GM12878 (cell line): ENCODE measurements around the gene MYBL2. TPM values are rescaled to one million over a fixed set of nuclear protein-coding genes. Genes with fewer than 3 reads are reported as not detected.

ENCODE experiments used
- ESRRA ChIP-seq: IDR thresholded peaks from 2 replicates; pipeline ENCODE4 v1.6.1; 2012; ENCODE audit warnings: mild to moderate bottlenecking, low read length, improper control_type of control experiment
- FOS ChIP-seq: IDR thresholded peaks from 3 replicates; pipeline ENCODE4 v1.6.1; 2011; ENCODE audit warnings: borderline replicate concordance; ENCODE audit not compliant: insufficient read length; ENCODE audit errors: extremely low read depth
- FOXM1 ChIP-seq: IDR thresholded peaks from 2 replicates; pipeline ENCODE4 v1.6.1; 2012; ENCODE audit warnings: low read depth, mild to moderate bottlenecking, inconsistent platforms, low read length, moderate library complexity
- GATAD2B ChIP-seq: fragments of 450-650 bp; conservative IDR thresholded peaks from 2 replicates; pipeline ENCODE4 v1.6.1; 2017; ENCODE audit warnings: low read depth, mild to moderate bottlenecking, moderate library complexity
- IRF4 ChIP-seq: IDR thresholded peaks from 2 replicates; pipeline ENCODE4 v1.6.1; 2011; ENCODE audit warnings: low read depth, low read length
- KAT2A ChIP-seq: conservative IDR thresholded peaks from 2 replicates; pipeline ENCODE4 v1.6.1; 2011; ENCODE audit warnings: low read depth, low read length; ENCODE audit not compliant: control insufficient read depth
- LARP7 ChIP-seq: fragments of 450-650 bp; IDR thresholded peaks from 2 replicates; pipeline ENCODE4 v1.6.1; 2017; ENCODE audit warnings: mild to moderate bottlenecking
- MYC ChIP-seq: IDR thresholded peaks from 2 replicates; pipeline ENCODE4 v1.6.1; 2011; ENCODE audit warnings: mild to moderate bottlenecking, low read length, moderate library complexity, inconsistent platforms; ENCODE audit not compliant: insufficient read depth, insufficient replicate concordance, insufficient read length, severe bottlenecking
- NR2C1 ChIP-seq: fragments of 450-650 bp; IDR thresholded peaks from 2 replicates; pipeline ENCODE4 v1.6.1; 2017; ENCODE audit warnings: antibody characterized with exemption, mild to moderate bottlenecking, moderate library complexity
- RBBP5 ChIP-seq: fragments of 200-600 bp; sonication (generic); conservative IDR thresholded peaks from 2 replicates; pipeline ENCODE4 v1.6.1; 2016
- SMAD5 ChIP-seq: IDR thresholded peaks from 2 replicates; pipeline ENCODE4 v1.6.1; 2016; ENCODE audit warnings: antibody characterized with exemption, low read depth
- TCF12 ChIP-seq: IDR thresholded peaks from 2 replicates; pipeline ENCODE4 v1.6.1; 2011; ENCODE audit warnings: low read depth, mild to moderate bottlenecking, low read length
- TCF3 ChIP-seq: IDR thresholded peaks from 2 replicates; pipeline ENCODE4 v1.6.1; 2012; ENCODE audit warnings: low read depth, mild to moderate bottlenecking, low read length, borderline replicate concordance; ENCODE audit not compliant: insufficient read depth
- ZBED1 ChIP-seq: IDR thresholded peaks from 2 replicates; pipeline ENCODE4 v1.6.1; 2016; ENCODE audit warnings: borderline replicate concordance
- polyA plus RNA-seq, 11 experiments: library from polyadenylated mRNA; depleted of rRNA in 4 of 11; unstranded in 6 of 11; stranded (reverse) in 5 of 11; fragments of >200 nt; fragmentation: Nextera tagmentation in 4 of 11; fragmentation: Illumina TruSeq in 1 of 11; extraction: Ambion mirVana in 4 of 11; extraction: Trizol in 1 of 11; gene quantifications; 1 replicate in 1 of 11; 2 replicates in 10 of 11; pipeline versions ENCODE4 v1.2.1 to v1.2.3, GENCODE V29; 2011 to 2016; ENCODE audit warnings: inconsistent platforms in 2 of 11, missing spikeins in 2 of 11, low read depth in 1 of 11
- total RNA-seq, 4 experiments: library from RNA; depleted of rRNA in 3 of 4; stranded (reverse); fragments of >200 nt in 3 of 4; fragmentation: Illumina TruSeq in 1 of 4; extraction: Trizol in 1 of 4; gene quantifications; 2 replicates each; pipeline versions ENCODE4 v1.2.1 to v1.2.3, GENCODE V29; 2013 to 2021
- TF ChIP-seq, protein P1 (sequence below): fragments of 450-650 bp; IDR thresholded peaks from 2 replicates; pipeline ENCODE4 v1.6.1; 2016; ENCODE audit warnings: mild to moderate bottlenecking
- TF ChIP-seq, protein P2 (sequence below): fragments of 450-650 bp; IDR thresholded peaks from 2 replicates; pipeline ENCODE4 v1.6.1; 2017; ENCODE audit warnings: mild to moderate bottlenecking, low read depth, inconsistent platforms; ENCODE audit not compliant: poor library complexity, severe bottlenecking
- TF ChIP-seq, protein P3 (sequence below): IDR thresholded peaks from 2 replicates; pipeline ENCODE4 v1.6.1; 2011; ENCODE audit warnings: borderline replicate concordance, low read depth, mild to moderate bottlenecking, moderate library complexity, low read length; ENCODE audit not compliant: insufficient read depth, poor library complexity, severe bottlenecking
- TF ChIP-seq, protein P4 (sequence below): fragments of 450-650 bp; IDR thresholded peaks from 2 replicates; pipeline ENCODE4 v1.6.1; 2016; ENCODE audit warnings: mild to moderate bottlenecking
- TF ChIP-seq, protein P5 (sequence below): fragments of 450-650 bp; IDR thresholded peaks from 2 replicates; pipeline ENCODE4 v1.6.1; 2017; ENCODE audit warnings: mild to moderate bottlenecking, moderate library complexity

MYBL2 gene
- total and polyA plus RNA-seq, 10 of the 15 experiments (the other 5 are each of a cell fraction or from before 2014, with no cell fraction given) = 4.5 to 213 (median 74.2) TPM

DNA sequence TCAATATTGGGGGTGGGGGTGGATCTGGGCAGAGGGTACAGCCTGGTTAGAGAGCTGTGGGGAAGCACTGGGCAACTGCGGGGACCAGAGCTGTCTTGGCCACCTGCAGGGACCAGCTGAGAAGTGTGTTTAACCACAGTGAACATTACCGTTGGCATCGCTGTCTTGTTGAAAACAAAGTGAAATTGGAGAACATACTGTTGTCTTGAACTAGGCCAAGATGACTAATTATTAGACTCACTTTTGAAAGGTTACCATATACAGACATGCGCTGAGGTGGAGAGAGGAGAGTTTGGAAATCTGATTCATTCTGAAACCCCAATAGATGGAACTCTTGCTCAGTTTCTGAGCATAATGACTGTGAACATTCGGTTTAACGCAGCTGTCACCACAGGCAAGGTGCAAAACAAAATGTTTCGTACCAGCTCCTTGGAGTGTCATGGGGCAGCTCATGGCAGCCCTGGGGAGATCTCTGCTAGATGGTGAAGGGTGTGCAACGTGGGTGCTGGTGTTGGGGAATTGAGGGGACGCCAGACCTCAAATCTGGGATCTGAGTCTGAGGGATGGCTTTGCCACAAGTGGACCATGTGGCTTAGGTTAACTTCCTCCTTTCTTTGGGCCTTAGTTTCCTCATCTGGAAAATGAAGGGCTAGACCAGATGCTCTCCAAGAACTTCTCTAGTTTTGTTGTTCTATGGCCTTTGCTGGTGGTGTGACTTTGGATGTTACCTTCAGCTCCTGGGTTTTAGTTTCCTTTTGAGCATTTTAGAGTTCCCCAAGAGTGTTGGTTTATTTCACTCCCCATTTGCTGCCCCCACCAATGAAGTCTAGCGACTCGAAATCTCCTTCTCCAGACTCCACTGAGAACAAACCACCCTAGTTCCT lies 84.5 kb downstream of the MYBL2 start (continued):
- peak; percentile 14; the same call in 1 of the 2 replicates for TF ChIP-seq NR2C1
- no peak for TF ChIP-seq KAT2A
- TF ChIP-seq TCF12 = peak; percentile 95
- no peak for TF ChIP-seq RBBP5
- TF ChIP-seq TCF3 = peak; percentile 96
- TF ChIP-seq FOS = no peak
- TF ChIP-seq IRF4 = peak; percentile 100
- TF ChIP-seq, protein P1, sequence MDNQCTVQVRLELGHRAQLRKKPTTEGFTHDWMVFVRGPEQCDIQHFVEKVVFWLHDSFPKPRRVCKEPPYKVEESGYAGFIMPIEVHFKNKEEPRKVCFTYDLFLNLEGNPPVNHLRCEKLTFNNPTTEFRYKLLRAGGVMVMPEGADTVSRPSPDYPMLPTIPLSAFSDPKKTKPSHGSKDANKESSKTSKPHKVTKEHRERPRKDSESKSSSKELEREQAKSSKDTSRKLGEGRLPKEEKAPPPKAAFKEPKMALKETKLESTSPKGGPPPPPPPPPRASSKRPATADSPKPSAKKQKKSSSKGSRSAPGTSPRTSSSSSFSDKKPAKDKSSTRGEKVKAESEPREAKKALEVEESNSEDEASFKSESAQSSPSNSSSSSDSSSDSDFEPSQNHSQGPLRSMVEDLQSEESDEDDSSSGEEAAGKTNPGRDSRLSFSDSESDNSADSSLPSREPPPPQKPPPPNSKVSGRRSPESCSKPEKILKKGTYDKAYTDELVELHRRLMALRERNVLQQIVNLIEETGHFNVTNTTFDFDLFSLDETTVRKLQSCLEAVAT = peak; percentile 76; the same call in 1 of the 2 replicates
- TF ChIP-seq, protein P2, sequence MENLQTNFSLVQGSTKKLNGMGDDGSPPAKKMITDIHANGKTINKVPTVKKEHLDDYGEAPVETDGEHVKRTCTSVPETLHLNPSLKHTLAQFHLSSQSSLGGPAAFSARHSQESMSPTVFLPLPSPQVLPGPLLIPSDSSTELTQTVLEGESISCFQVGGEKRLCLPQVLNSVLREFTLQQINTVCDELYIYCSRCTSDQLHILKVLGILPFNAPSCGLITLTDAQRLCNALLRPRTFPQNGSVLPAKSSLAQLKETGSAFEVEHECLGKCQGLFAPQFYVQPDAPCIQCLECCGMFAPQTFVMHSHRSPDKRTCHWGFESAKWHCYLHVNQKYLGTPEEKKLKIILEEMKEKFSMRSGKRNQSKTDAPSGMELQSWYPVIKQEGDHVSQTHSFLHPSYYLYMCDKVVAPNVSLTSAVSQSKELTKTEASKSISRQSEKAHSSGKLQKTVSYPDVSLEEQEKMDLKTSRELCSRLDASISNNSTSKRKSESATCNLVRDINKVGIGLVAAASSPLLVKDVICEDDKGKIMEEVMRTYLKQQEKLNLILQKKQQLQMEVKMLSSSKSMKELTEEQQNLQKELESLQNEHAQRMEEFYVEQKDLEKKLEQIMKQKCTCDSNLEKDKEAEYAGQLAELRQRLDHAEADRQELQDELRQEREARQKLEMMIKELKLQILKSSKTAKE = peak; percentile 97
- TF ChIP-seq MYC = no peak
- TF ChIP-seq, protein P3, sequence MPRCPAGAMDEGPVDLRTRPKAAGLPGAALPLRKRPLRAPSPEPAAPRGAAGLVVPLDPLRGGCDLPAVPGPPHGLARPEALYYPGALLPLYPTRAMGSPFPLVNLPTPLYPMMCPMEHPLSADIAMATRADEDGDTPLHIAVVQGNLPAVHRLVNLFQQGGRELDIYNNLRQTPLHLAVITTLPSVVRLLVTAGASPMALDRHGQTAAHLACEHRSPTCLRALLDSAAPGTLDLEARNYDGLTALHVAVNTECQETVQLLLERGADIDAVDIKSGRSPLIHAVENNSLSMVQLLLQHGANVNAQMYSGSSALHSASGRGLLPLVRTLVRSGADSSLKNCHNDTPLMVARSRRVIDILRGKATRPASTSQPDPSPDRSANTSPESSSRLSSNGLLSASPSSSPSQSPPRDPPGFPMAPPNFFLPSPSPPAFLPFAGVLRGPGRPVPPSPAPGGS = peak; percentile 79
- TF ChIP-seq GATAD2B = peak; percentile 85; the same call in 1 of the 2 replicates
- TF ChIP-seq, protein P4, sequence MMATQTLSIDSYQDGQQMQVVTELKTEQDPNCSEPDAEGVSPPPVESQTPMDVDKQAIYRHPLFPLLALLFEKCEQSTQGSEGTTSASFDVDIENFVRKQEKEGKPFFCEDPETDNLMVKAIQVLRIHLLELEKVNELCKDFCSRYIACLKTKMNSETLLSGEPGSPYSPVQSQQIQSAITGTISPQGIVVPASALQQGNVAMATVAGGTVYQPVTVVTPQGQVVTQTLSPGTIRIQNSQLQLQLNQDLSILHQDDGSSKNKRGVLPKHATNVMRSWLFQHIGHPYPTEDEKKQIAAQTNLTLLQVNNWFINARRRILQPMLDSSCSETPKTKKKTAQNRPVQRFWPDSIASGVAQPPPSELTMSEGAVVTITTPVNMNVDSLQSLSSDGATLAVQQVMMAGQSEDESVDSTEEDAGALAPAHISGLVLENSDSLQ = peak; percentile 62
- peak; percentile 99 for TF ChIP-seq FOXM1
- peak; percentile 44; the same call in 1 of the 2 replicates for TF ChIP-seq LARP7
- TF ChIP-seq ESRRA = no peak
- TF ChIP-seq, protein P5, sequence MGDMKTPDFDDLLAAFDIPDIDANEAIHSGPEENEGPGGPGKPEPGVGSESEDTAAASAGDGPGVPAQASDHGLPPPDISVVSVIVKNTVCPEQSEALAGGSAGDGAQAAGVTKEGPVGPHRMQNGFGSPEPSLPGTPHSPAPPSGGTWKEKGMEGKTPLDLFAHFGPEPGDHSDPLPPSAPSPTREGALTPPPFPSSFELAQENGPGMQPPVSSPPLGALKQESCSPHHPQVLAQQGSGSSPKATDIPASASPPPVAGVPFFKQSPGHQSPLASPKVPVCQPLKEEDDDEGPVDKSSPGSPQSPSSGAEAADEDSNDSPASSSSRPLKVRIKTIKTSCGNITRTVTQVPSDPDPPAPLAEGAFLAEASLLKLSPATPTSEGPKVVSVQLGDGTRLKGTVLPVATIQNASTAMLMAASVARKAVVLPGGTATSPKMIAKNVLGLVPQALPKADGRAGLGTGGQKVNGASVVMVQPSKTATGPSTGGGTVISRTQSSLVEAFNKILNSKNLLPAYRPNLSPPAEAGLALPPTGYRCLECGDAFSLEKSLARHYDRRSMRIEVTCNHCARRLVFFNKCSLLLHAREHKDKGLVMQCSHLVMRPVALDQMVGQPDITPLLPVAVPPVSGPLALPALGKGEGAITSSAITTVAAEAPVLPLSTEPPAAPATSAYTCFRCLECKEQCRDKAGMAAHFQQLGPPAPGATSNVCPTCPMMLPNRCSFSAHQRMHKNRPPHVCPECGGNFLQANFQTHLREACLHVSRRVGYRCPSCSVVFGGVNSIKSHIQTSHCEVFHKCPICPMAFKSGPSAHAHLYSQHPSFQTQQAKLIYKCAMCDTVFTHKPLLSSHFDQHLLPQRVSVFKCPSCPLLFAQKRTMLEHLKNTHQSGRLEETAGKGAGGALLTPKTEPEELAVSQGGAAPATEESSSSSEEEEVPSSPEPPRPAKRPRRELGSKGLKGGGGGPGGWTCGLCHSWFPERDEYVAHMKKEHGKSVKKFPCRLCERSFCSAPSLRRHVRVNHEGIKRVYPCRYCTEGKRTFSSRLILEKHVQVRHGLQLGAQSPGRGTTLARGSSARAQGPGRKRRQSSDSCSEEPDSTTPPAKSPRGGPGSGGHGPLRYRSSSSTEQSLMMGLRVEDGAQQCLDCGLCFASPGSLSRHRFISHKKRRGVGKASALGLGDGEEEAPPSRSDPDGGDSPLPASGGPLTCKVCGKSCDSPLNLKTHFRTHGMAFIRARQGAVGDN = peak; percentile 96
- no peak for TF ChIP-seq SMAD5
- no peak for TF ChIP-seq ZBED1
